GM19023 (cell line): ENCODE results near the gene AOC1.
"Not testable (repeated sequence)": the region's sequence is repeated elsewhere in the genome, so short reads cannot be mapped to it uniquely, and the experiment has no call there.

Experiments
- ATAC-seq: cut with Tn5 transposase; IDR thresholded peaks from one replicate; pipeline ENCODE4 v1.9.1; 2021; ENCODE audit warnings: mild to moderate bottlenecking, moderate library complexity; ENCODE audit not compliant: unreplicated experiment

Gene AOC1

GRCh38 chr7:150852371-150852905, at the start of gene AOC1:
Gene AOC1 (plus strand): TSS chr7:150852517. CDS start chr7:150856471, 3,954 bp downstream.
- ATAC-seq: no peak

GRCh38 chr7:150803161-150803860, 49.0 kb upstream of the AOC1 start:
- ATAC-seq: no peak

DNA sequence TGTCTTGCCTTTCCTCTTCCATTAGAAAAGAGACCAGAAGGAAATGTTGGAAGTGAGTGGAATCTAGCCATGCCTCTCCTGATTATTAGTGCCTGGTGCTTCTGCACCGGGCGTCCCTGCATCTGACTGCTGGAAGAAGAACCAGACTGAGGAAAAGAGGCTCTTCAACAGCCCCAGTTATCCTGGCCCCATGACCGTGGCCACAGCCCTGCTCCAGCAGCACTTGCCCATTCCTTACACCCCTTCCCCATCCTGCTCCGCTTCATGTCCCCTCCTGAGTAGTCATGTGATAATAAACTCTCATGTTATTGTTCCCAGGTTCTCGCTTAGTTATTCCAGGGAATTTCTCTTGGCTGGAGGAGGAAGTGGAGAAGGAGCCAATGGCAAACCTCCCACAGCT, 47.5 kb upstream of the AOC1 start:
- no peak for ATAC-seq

GRCh38 chr7:150805864-150806263, 46.5 kb upstream of the AOC1 start:
- ATAC-seq: no peak

DNA sequence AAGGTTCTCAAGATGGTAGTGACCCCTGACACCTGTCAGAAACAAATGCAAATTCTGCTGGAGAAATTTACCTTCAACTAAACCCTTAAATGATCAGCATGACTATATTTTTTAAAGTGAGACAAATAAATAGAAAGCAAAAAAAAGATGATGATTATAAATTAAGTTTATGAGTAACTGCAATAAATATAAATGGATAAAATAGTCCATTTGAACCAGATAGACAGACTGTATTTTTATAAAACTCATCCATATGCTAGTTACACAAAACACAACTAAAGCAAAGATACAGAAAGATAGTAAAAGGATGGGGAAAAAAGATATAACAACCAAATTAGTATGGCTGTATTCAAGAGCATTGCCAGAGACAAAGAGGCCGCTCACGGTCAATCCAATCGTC, 45.9 kb upstream of the AOC1 start:
- ATAC-seq: no peak

- ATAC-seq: no peak
Observed at GRCh38 chr7:150806863-150807262, 45.5 kb upstream of the AOC1 start.

GRCh38 chr7:150807616-150808438, 44.5 kb upstream of the AOC1 start:
- not testable (repeated sequence) for ATAC-seq

DNA sequence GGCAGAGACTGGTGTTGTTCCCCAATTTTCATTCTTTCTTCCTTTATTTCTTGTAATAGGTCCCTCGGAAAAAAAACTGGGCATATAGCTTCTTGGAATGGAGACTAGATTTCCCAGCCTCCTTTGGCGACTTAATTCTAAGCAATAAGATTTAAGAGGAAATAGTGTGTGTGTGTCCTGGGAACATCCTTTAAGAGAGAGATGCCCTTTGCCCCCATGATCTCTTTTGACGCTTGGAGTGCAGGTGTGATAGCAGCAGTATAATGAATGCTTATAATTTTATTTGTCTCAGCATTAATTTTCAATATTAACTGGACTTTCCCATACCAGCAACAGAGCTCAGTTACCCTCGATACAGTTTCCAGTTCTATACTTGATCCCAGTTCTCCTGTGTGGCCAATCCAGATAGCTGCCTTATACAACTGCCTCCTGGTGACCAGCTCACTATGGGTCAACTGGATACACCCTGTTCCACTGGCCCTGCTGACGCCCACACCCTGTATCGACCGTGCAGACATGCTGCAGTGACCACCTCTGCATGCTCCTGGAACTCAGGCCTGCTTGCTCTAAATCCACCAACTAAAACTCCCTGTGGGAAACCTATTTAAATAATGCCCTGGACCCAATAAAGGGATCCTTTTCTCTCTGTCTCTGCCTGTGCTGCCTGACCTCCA, 37.9 kb upstream of the AOC1 start:
- ATAC-seq: no peak

DNA sequence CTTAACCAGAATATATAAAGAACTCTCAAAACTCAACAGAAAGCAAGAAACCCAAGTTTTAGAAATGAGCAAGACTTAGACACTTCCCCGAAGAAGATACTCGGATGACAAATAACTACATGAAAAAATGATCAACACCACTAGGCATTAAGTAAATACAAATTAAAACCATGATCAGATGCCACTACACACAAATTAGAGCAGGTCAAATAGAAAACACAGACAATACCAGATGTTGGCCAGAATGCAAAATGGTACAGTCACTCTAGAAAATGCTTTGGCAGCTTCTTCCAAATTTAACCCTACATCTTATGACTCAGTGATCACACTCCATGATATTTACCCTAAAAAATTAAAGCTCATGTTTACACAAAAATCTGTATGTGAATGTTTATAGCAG, 33.3 kb upstream of the AOC1 start:
- ATAC-seq: no peak

GRCh38 chr7:150820148-150820547, 32.2 kb upstream of the AOC1 start:
- ATAC-seq: no peak

DNA sequence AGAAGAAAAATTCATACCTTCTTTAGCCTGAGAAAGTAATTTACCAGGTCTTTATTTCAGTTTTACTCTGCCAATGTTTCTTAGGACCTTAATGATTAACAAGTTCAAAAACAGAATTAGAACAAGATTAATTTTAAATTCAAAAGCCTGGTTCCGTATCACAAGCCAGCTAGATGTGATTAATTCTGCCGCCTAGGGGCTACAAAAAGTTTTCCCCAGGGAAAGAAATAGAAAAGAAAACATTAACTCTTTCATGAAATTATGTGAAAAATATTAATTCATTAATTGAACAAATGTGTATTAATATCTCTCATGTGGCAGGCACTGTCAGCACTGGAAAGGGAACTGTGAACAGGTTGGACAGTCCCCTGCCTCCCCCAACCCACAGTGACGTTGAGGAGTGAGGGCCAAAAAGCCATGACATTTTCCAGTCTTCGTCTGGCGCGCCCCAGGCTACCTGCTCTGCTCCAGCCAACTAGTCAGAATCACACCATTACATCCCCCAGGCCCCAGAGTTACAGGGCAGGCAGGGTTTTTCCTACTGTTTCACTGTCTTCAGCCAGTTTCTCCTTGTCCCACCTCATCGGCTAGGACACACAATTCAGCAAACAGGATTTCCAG, 31.6 kb upstream of the AOC1 start:
- ATAC-seq: no peak

DNA sequence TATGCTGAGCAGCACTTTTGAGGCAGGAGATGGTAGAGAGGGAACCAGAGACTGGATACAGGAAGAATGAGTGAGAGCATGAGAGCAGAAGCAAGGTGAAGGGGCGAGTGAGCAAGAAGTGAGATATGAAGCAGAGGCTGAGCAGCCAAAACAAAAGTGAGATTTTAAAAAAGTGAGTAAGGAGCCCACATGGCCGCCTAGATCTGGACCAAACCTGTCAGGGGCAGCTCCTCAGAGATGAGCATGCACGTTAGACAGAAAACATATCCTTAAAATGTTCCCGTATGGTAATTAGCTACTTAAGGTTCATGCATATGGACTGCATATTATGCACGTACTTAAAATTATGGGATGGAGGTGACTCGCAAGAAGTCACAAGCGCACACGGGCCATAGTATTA, 29.3 kb upstream of the AOC1 start:
- ATAC-seq: no peak

GRCh38 chr7:150823484-150824126, 28.7 kb upstream of the AOC1 start:
- no peak for ATAC-seq

DNA sequence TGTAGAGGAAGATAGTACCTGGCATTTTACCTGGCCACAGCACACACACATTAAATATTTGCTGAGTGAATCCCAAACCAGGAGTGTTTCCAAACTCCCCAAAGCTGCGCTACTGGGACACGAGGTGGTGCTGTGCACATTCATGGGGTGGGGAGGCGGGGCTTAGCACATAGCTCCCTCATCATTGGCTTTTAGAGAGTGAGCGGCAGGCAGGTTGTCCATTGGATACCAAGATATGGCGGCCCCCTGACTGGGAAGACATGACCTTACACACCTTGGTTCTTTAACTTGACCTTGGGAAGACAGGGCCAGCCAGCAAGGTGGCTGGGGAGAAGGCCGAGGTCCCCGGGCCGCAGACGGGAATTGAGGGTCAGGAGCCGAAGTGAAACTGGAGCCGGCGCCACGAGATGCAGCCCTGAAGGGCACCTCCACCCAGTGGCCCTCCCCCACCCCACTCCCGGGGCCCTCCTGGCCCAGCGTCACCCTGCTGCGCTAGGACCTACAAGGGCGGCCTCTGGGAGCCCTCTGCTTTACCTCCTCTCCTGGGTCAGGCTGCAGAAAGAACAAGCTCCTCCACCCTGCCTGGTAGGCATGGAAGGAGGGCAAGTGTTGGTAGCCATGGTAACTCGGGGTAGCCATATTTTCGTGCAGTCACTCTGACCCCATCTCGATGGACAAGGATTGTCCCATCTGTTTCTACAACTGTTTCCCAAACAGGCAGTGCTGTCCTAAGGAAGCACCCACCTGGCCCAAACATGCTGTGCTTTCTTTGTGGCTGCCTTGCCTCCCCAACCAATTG, 27.7 kb upstream of the AOC1 start:
- ATAC-seq: no peak

GRCh38 chr7:150826061-150826849, 26.1 kb upstream of the AOC1 start:
- no peak for ATAC-seq

- no peak for ATAC-seq
Observed at GRCh38 chr7:150828384-150828783, 23.9 kb upstream of the AOC1 start.

DNA sequence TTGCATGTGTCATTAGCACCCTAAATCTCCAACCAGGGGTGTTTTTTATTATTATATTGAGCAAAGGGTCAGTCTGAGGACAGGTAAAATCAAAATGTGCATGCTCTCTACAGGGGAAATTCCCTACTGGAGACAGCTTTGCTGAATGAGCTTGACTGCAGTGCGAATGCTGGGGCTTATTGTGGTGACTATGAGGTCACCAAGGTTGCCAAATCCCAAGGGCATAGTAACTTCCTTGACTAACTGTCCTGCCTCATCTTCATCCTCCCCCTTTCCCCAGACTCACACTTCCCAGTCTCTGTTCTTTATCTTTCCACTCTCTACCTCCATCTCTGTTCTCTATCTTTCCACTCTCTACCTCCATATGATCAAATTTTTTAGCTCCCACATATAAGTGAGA, 22.9 kb upstream of the AOC1 start:
- ATAC-seq: no peak

DNA sequence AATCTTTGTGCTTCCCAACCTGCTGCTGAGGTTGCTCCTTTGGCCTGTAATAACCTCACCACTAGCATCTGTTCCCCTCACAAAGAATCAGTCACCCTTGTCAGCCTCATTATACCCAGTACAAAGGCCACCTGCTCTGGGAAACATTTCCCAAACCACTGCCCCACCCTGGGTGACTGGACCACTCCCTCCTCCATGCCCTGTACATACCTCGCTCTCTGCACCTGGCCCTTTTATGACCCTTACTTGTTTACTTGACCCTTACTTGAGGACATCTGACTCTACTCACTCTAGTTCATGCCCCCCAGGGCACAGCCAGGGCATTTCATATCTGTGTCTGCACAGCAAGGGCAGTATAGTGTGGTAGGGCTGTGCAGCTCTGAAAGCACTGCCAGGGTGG, 21.4 kb upstream of the AOC1 start:
- no peak for ATAC-seq

- ATAC-seq: no peak
Observed at GRCh38 chr7:150831851-150832250, 20.5 kb upstream of the AOC1 start.
